ENCODE data around the gene ZC3H8. TPM values are rescaled to one million over a fixed set of nuclear protein-coding genes. Genes with fewer than 3 reads are reported as not detected.

The ZC3H8 gene
- total RNA-seq, 2 experiments from 2014 or later, result 25.3 to 26.2 TPM

DNA sequence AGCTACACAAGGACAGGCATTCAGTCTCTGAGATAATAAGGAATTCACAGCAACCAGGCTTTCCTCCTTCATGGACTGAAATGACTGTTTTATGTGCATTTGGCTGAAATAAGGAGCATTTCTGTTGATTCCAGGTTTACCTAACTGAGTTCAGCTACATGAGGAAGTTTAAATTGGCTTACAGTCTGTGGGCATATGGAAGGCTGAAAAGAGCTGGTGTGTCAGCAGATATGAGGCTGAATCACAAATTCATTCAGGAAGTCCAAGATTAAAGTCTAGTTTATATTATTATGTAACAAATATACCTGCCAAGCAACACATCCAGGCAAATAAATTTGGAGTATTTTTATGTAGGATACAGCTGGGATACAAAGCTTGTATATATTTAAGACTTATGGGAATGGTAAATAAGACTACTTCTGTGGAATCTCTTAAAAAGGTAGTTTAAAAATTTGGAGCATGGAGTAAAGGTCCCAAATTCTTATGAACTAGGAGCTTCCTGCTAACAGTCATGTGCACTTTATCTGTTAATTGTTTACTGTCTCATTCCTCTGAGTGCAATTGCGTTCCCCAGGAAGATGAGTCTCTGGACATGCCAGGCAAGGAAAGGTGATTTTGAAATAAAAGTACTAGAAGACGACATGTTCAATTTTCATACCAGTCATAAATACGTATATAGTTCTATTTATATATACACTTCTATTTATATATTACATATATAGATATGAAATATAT lies 53.0 kb downstream of the ZC3H8 start:
- POLR2A ChIA-PET, result no interaction called here

DNA sequence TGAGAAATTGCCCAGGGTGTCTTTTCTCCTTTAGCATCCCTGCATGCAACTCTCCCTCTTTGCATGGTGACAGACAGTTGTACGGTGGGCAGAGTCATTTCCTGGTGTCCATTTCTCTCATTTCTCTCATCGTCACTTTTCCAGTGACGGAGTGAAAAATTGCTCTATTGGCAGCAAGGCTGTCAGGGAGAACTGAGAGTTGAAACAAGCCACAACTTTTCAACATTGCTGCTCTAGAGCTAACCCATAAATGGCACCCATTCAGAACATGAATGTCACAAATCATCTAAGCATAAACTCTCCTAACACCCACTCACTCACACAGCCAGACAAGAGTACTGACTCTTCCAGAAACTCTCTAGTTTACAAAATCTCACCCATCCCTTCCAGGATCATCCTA lies 55.7 kb downstream of the ZC3H8 start:
- CTCF ChIA-PET, result no interaction called here
- POLR2A ChIA-PET, result no interaction called here

More for the DNA sequence above, 53.0 kb downstream of the ZC3H8 start:
- CTCF ChIA-PET, result no interaction called here

DNA sequence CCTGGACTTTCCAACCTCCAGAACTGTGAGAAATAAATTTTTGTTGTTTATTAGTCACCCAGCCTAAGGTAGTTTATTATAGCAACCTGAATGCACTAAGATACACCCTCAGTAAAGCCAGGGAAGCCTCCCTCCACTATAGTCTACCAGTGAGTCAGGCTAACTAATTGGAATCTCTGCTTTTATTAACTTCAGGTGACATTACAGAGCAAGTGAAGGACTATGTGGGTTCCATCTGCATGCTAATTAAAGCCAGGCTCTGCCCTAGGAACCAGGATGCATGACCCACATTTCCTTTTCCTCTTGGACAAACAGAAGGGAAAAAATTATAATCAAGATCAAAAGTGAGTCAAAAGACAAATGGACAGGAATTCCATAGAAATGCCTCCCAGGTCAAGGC lies 56.1 kb downstream of the ZC3H8 start:
- ChIA-PET POLR2A (no interaction called here), CTCF (no interaction called here)

DNA sequence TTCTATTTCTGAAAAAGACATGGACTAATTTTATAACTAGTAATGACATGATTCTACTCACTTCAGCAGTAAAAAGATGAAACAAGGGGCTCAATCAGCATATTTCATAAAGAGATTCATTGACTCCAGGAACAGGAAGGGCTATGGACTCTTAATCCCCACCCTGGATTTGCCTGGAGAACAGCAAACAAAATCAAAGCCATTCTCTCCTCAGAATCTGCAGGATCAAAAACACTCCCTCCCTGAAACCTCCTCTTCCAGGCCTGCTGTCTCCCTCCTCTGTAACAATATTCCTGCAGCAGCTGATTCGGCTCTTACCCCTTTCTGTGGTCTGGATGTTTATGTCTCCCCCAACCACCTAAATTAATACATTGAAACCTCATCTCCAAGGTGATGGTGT lies 57.0 kb downstream of the ZC3H8 start:
- ChIA-PET POLR2A (no interaction called here), CTCF (no interaction called here)

DNA sequence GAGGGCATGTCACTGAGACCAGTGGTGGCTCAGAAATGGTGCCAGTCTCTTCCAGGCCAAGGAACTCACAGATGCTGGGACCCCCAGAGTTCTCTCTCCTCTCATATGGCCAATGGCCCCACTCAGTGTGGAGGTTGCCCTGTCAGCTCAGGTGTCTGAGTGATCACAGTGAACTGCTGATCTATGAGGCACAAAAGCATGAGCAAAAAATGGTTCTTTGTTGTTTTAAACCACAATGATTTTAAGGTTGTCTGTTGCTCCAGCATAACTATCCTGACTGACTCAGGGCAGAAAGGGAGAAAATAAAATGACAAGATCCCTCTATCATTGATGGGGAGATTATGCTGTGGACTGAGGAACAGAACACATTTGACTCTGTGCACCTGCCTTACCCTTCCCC lies 58.9 kb downstream of the ZC3H8 start:
- POLR2A ChIA-PET, result no interaction called here
- CTCF ChIA-PET, result interaction anchor here (1.5 kb wide), 1 partner anchor 8 kb away, joined by 3 read pairs; no protein-coding TSS in a partner anchor

DNA sequence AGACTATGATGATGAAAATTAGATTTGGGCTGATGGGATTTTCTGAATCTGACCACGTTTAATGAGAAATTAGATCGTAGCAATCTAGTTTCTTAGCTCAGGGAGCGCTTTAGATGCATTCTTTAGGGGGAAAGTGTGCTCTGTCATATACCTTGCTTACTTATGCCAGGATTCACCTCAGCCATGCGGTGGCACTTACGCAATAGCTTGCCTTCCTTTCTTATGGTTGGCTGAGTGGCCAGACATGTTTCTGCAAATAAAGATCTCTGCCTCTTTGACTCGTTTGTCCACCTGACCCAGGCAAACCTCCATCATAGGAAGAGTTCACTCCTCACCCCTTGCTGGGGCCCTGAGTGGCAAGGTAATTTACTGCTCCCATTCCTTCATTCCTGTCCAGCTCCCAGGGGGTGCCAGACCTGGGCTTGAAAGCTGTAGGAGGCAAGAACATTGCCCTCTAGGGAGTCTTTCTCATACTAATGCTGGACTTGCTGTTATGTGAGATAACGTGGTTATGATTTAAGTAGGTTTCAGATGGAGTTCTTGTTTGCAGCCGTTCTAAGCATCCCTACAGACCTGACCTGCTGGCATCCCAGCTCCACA lies 59.6 kb downstream of the ZC3H8 start:
- ChIA-PET CTCF (interaction anchor here (1.5 kb wide), 1 partner anchor 9 kb away, joined by 3 read pairs; no protein-coding TSS in a partner anchor), POLR2A (no interaction called here)

DNA sequence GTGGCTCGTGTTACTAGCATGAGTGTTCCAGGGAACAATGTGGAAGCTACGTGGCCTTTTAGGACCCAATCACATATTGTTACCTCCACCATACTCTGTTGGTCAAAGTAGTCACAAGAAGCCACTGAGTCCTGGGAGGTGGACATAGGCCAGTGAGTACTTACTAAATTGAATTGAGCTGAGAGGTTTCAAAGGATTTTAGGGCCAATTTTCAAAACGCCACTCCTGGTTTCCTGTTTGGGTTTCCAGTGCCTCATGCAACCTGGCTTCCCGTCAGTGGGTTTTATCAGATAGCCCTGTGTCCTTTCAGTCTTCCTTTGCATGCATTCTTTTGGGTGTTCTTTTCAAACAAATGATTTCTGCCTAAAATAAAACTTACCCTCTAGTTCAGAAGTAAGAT lies 60.4 kb downstream of the ZC3H8 start:
- POLR2A ChIA-PET, result no interaction called here
- CTCF ChIA-PET, result no interaction called here

DNA sequence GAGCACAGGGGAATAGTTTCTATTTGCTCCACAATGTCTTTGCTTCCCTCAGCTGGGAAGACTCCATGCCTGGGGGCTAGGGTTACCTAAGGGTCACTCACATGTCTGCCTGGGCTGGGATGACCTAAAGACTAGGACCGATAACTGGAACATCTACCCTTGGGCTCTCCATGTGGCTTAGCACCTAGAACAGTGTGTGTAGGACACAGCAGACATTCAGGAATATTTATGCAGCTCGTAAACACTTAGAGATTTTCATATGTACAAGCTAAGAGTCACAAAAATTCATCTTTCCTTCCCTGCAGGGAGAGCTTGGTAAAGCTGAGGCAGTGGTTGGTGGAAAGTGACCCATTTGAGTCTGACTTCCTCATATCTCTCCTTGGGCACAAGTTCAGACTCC lies 60.8 kb downstream of the ZC3H8 start:
- CTCF ChIA-PET, result no interaction called here
- POLR2A ChIA-PET, result no interaction called here

DNA sequence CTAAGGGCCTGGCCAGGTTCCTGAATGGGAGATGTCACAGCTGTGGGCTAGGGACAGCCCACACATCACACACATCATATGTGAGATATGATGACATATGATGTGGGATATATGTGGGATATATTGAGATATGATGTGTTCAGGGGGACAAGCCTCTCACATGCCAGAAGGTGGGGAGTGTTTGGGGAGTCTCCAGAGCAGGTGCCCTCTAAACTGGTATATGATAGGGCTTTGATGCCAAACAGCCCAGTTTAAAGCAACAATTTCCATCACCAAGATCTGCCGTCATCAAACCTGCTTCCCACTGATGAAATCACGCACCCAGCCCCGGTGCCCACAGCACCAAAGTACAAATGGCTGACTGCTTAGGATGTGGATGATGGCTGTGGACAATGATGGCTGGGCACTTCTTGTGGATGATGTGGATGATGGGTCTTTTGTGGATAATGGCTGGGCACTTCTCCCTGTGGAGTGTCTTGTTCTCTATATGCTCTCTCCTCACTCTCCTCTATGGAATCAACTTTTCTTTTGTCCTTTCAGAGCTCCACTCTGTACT lies 65.8 kb downstream of the ZC3H8 start:
- POLR2A ChIA-PET, result no interaction called here
- CTCF ChIA-PET, result interaction anchor here (0.9 kb wide), 1 partner anchor 13 kb away, joined by 3 read pairs; no protein-coding TSS in a partner anchor

DNA sequence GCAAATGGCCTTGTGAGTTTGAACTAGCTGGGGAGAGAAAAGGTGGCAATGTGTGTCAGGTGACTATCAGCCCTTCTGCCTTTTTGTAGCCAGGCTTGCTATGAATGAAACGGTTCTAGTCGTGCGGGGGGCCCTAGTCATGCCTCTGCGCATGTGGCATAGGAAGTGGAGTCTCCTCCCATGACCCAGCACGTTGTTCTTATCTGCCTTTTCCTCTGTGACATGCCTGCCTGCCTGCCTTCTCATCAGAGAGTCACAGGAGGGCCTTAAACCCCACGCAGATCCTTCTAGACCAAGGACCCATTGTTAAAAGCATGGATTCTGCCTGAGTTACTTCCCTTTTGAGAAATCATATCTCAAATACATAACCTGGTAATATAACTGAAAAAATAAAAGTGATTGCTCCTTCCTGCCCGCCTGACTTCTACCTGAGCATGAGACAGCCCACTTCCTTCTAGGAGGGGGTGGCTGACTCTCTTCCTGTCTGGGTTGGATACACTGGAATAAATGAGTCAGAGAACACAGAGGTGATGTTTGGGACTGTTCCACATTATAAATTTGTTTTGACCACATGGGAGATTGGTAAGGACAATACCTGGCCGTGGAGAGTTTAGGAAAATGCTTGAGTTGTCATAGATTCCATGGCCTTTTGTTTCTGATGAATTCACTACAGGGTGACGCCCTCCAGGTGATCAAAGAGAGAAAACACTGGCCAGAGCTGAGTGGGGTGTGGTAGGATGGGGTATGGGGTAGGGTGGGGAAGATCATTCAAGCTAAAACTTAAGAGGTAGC lies 66.8 kb downstream of the ZC3H8 start:
- ChIA-PET POLR2A (interaction anchor here (0.7 kb wide), 1 partner anchor 124 kb away, joined by 4 read pairs; no protein-coding TSS in a partner anchor), CTCF (interaction anchor here (0.9 kb wide), 1 partner anchor 12 kb away, joined by 3 read pairs; no protein-coding TSS in a partner anchor)

DNA sequence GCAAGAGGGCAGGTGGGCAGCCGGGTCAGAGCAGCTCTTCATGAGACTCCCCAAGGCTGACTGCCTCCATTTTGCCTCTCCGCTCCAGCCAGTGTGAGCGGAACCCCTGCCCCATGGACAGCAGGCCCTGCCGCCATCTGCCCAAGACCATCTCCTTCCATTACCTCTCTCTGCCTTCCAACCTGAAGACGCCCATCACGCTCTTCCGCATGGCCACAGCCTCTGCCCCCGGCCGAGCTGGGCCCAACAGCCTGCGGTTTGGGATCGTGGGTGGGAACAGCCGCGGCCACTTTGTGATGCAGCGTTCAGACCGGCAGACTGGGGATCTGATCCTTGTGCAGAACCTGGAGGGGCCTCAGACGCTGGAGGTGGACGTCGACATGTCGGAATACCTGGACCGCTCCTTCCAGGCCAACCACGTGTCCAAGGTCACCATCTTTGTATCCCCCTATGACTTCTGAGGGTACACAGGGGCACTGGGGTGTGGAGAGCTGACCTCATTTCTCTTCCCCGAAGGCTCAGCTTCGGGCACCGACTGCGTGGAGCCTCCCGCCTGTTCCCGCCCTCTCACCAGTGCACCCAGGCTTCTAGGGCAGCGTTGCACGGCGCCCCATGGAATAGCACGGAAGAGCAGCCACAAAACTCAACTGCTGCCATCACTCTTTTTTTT lies 67.7 kb downstream of the ZC3H8 start:
- ChIA-PET CTCF (no interaction called here), POLR2A (interaction anchor here (0.7 kb wide), 1 partner anchor 124 kb away, joined by 4 read pairs; no protein-coding TSS in a partner anchor)

DNA sequence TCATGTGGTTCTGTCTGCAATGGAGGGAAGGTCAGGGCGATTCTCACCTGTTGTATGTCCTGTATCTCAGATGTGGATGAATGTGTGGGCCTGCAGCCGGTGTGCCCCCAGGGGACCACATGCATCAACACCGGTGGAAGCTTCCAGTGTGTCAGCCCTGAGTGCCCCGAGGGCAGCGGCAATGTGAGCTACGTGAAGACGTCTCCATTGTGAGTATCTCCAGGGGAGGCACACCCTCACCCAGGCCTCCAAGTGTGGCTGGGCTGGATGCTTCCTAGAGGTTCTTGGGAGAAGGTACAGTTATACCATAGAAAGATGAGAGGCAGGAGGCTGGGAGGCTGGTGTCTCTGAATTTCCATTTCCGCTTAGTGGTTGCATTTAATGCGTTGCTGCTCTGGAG lies 69.7 kb downstream of the ZC3H8 start:
- ChIA-PET POLR2A (no interaction called here), CTCF (no interaction called here)

DNA sequence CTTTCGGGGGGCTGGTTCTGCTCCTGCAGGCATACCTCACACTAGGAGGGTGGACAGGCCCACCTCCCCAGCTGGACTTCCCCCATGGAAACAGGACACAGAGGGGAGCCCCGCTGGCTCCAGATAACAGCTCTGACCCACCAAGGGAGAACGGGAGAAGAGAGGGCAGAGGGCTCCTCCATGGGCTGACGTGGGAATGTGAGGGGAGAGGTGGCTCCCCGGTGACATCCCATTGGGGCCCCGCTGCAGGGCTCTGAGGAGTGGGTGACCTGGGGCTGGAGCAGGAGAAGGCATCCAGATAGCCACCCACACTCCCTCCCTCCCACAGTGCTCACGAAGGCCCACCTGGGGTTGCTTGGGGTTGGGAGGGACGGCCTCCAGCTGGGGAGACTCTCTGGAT lies 70.7 kb downstream of the ZC3H8 start:
- ChIA-PET CTCF (no interaction called here), POLR2A (no interaction called here)

DNA sequence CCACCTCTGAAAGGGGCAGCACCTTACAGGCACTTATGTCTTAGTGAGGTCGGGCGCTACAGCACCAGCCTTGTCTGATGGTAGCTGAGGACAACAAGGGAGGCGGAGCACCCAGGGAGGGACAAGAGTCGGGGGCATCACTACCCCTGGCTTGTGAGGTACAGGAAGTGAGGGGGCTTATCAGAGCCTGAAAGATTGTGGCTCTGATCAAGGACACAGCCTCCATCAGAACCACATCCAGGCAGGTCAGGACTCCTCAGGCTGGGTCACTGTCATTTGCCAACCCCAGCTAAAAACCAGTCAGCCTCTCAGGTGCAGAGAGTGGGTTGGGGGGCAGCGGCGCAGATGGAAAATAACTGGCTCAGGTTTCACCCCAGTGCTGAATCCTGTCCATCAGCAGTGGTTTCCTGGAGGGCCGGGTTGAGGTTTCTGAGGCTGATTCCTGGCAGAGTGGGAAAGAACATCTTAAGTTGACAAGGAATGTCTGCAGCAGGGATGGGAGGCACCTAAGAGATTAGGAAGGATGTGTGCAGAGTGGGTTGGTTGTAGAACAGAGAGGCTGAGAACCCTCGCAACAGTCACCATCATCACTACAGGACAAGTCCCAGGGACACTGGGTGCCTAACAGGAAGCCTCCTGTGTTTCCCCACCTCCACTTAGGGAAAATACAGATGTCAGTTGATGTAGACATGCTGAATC lies 71.4 kb downstream of the ZC3H8 start:
- POLR2A ChIA-PET, result no interaction called here
- CTCF ChIA-PET, result no interaction called here

DNA sequence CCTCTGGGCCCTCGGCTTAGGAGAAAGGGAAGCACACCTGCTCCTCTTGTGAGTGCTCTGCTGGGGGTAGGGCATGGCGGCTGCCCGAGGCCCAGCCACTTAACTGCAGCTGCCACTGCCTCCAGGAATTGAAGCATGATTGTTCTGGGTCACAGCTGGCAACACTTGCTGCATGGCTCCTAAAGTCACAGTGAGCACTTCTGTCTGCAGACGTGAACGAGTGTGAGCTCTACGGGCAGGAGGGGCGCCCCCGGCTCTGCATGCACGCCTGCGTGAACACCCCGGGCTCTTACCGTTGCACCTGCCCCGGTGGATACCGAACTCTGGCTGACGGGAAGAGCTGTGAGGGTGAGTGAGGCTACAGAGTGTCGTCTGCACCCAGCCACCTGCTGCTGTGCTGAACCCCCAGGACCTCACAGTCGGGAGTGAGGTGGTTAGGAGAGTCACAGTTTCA lies 72.2 kb downstream of the ZC3H8 start:
- ChIA-PET POLR2A (no interaction called here), CTCF (no interaction called here)

DNA sequence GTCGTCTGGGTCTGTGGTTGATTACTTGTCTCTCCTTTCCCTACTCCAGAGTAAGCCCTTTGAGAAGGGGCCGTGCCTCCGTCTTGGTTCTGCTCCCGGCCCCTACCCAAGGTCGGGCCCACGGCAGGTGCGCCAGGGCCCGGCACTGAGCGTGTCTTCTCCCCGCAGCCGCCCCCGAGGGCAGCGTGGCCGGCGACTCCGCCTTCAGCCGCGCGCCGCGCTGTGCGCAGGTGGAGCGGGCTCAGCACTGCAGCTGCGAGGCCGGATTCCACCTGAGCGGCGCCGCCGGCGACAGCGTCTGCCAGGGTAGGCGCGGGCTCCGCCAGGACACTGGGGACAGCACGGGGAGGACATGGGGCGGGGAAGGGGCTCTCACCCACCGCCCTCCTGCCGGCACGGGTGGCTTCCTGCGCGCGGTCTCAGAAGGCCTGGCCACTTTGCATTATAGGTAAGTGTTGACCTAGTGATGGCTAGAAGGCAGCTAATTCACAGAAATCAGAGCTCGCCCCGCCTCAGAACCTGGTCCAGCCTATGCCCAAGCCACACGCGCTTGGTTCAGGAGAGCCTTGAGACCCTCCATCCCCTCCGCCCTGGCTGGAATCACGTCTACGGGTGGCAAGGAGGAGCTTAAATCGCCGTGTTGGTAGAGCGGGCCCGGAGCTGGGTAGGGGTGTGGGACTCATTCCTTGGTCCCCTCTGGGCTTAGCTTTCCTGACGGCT lies 73.1 kb downstream of the ZC3H8 start:
- ChIA-PET POLR2A (no interaction called here), CTCF (no interaction called here)

DNA sequence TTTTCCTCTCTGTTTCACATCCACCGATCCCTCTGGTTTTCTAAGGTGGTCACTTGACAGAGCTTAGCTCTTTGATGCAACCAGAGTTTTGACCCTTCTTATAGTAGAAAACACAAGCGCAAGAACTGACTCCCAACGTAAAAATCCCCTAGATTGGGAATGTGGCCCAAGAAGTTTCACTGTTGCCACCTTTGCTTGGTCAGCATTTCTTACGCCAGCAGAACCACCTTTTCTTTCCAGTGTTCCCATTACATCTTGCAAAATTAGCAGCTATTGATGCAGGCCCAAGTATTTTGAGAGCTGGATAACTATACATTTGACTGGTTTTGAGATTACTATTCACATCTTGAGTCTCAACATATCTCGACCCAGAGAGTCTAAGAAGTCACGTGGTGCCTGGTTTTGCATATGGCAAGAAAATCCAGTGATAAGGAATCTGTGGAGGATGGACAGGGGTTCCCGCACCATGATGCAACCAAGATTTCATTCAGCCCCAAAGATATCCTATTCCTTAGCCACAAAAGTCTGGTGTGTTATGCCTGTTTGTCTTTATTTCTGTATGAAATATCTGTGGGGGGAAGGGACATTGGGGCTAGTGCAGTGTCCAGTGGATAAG lies 78.8 kb downstream of the ZC3H8 start:
- ChIA-PET CTCF (interaction anchor here (0.9 kb wide), 1 partner anchor 12 kb away, joined by 3 read pairs; no protein-coding TSS in a partner anchor), POLR2A (no interaction called here)

DNA sequence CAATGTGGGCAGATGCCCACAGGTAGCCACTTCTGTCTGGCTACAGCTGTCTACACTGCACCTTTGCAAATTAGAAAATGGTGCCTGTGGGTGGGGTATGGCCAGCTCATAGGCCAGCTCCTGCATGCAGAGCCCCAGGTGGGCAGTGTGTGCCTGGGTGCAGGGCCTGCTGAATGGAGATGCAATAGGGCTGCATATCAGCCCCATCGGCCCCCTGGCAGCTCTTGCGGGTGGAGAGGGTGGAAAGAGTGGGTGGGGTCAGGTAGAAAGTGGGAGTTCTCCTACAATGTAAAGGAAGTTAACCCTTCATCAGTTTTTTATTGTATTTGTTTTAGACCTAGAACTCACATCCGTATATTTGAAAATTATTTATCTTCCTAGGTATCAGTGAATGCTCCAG lies 79.5 kb downstream of the ZC3H8 start:
- ChIA-PET CTCF (no interaction called here), POLR2A (no interaction called here)

Data from activated CD8-positive, alpha-beta memory T cell treated with anti-CD3 and anti-CD28 coated beads for 36 hours (primary cell).